Mucosa of gallbladder (tissue), 1 donor: ENCODE measurements around the gene HYAL1. TPM values are rescaled to one million over a fixed set of nuclear protein-coding genes. Genes with fewer than 3 reads are reported as not detected.
"Not testable (repeated sequence)": the region's sequence is repeated elsewhere in the genome, so short reads cannot be mapped to it uniquely, and the experiment has no call there.

ENCODE experiments used
- DNase-seq: peaks from one replicate; pipeline ENCODE4 v3.0.0-alpha.2; 2020; ENCODE audit warnings: low spot score
- total RNA-seq: library from RNA; stranded (reverse); gene quantifications from one replicate; pipeline ENCODE4 v1.2.1, GENCODE V29; 2021
- donor health status: DM: no; HTN: no; CAD: no.

HYAL1 gene
- total RNA-seq, 1 donor from 2014 or later, result 82.4 TPM

- DNase-seq, result no peak
Observed at GRCh38 chr3:50318615-50319014, 15.2 kb upstream of the HYAL1 start.

- DNase-seq, result no peak
Observed at GRCh38 chr3:50318163-50318562, 14.8 kb upstream of the HYAL1 start.

DNA sequence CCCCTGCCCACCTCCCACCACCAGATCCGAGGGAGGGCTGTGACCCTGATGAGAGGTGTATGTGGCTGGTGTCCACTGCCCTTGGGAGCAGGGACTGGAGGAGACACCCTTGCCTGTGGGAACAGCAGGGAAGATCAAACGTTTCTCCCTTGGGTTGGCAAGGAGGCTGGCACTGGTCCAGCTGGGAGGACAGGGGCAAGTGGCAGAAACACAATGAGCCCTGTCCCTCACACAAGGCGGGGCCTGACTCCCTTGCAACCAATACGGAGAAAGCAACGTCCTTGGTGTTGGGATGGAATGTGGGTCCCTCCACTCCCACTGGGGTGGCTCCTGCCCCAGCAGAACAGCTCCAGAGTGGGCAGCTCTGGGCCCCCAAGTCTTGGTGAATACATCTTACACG, 13.9 kb upstream of the HYAL1 start:
- DNase-seq, result peak; percentile 60

DNA sequence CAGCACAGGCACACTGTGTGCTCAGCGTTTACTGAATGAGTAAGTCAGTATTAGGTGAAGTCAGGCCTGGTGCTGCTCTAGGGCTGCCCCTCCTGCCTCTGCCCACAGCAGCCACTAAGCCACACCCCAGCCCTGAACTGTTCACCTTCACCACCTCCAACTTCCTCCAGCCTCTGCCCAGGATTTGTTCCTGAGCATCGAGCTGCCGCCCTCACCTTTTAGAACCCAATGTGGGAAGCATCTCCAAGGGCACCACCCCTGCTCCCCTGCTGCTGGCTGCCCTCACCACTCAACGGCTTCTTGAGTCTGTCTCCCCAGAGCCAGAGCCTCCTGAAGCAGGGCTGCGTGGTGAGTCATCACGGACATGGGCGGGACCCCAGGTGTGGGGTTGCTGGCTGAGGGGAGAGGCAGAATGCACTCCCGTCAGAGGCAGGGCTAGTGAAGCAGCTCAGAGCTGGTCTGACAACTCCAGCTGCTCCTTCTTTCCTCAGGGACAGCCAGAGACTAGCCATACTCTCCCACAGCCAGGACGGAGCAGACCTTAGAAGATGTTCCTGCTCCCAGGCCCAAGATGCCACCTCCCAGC, 13.4 kb upstream of the HYAL1 start:
- peak; percentile 90 for DNase-seq

GRCh38 chr3:50314816-50315215, 11.4 kb upstream of the HYAL1 start:
- DNase-seq, result no peak

DNA sequence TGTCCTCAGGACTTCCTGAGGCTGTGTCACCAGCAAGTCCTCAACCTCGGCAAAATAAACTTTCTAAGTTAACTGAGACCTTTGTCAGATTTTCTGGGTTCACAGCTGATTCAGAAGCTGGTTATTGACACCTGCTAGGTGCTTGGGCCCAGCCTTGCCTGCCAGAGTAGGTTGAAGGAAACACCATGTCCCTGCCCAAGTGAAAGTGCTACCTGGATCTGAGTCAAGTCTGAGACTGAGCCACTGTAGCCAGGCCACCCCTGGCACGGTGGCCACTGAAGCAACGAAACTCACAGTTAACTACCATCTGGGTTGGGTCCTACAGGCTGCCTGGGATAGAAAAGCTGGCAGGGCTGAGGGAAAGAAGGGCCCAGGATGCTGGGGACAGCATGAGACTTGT, 11.0 kb upstream of the HYAL1 start:
- DNase-seq, result no peak

- not testable (repeated sequence) for DNase-seq
Observed at GRCh38 chr3:50312041-50312440, 8.7 kb upstream of the HYAL1 start.

GRCh38 chr3:50304601-50305000, 1.2 kb upstream of the HYAL1 start:
- no peak for DNase-seq

- DNase-seq, result no peak
Observed at GRCh38 chr3:50302095-50303012, 1.0 kb downstream of the HYAL1 start.

DNA sequence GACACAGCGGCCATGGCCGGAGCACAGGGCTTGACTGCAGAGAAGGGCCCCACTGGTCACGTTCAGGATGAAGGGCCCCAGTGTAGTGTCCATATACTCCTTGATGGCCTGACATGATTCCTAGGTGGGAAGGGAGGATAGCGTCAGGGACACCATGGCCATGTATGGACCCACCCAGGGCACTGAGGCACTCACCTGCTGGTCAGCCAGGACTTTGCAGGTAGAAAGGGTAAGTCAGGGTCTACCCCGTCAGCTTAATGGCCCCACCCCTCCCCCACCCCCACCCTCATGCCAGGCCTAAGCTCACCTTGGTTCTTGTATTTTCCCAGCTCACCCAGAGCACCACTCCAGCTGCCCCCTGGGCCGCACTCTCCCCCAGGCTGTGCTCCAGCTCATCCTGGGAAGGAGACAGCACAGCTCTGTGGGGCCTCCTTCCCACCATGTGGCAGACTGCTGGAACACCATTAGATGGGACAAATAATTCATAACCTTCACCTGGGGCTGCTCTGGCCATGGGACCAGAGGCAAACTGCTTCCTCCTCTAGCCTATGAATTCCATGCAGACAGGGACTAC, 2.6 kb downstream of the HYAL1 start:
- DNase-seq, result no peak

- no peak for DNase-seq
Observed at GRCh38 chr3:50299929-50300680, 3.3 kb downstream of the HYAL1 start.

DNA sequence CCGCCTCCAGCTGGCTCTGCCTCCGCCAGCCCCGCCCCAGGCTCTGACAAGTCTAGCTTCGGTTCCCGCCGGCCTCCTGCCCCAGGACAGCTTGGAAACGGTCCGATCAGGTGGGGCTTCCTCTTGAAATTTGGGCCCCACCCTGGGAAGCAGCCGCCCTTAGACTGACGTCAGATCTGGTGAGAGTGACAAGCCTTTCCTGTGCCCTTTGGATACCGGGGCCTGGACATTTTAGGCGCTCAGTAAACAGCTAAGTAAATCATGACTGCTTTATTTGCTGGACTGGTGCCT, 3.8 kb downstream of the HYAL1 start:
- DNase-seq, result no peak

DNA sequence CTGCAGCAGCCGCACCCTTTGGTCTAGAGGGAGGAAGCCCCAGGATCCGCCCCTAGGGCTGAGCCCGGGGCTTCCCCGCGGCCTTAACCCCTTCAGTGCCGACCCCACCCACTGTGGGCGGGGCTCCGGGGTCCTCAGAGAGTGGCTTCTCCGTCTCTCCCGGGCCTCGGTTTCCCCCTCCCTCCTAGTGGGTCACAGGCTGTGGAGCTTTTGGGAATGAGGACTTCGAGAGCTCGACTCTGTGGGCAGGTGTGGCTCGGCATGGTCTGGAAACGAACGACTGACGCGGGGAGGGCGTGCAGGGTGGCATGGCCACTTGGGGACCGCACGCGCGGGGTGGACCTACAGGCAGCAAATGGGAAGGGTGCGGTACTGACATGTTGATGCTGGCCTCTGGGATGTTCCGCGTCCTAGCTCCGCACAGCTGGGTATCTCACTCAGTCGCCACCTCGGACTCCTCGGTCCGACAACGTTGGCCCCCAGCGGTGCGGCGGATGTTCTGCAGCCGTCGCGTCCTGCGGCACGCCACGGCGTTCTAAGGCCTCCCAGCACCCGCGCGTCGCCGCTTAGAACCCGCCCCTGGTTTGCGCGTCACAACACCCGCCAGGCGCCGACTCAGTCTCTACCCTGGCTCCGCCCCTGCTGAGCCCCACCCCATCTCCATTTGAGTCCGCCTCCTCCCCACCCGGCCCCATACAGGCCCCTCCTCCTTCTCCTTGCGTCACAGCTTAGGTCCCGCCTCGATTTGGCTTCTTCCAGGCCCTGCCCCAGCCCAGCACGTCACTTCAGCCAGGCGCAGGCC, 4.3 kb downstream of the HYAL1 start, which contains the start of the genes HYAL3 and NAA80:
Gene HYAL3, minus strand, starts transcription at position 570 of the 802 bp plus-strand sequence. CDS start 3,803 bp downstream, outside the sequence.
Gene NAA80, minus strand, starts transcription at position 570 of the 802 bp plus-strand sequence. CDS start 1,942 bp downstream, outside the sequence.
- DNase-seq, result peak; percentile 100

- DNase-seq, result no peak
Observed at GRCh38 chr3:50297896-50298725, 5.3 kb downstream of the HYAL1 start.

GRCh38 chr3:50297384-50297775, 6.0 kb downstream of the HYAL1 start:
- DNase-seq, result no peak

DNA sequence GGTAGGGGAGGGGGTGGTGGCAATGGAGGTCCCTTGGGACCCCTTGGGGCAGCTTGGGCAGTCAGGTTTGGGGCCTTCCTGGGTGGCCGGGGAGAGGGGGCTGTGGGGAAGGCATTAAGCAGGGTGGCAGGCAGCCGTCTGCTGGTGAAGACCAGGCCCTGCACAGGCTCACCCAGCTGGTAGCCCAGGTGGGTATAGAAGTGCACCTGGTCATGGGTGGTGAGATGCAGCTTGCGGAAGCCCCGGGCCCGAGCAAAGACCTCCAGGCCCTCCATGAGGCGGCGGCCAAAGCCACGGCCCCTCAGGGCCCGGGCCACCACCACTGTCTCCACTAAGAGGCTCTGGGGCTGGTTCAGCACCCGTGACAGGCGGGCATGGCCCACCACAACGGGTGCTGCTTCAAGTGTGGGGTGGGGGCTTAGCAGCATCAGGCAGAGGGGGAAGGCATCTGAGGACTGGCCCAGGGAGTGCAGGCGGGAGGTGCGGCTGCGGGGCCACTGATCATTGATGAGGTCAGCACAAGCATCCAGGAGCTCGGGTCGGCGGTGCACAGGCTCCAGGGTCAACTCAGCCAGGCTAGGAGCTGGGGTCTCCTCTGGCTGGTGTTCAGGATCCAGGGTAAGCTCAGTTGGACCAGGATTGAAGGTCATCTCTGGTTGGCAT, 6.5 kb downstream of the HYAL1 start:
- no peak for DNase-seq

- DNase-seq, result no peak
Observed at GRCh38 chr3:50295553-50296431, 7.6 kb downstream of the HYAL1 start.

GRCh38 chr3:50294492-50295403, 8.6 kb downstream of the HYAL1 start:
- no peak for DNase-seq
